Liver (tissue), 10 donors: ENCODE measurements around the gene PPP1R36. TPM values are rescaled to one million over a fixed set of nuclear protein-coding genes. Genes with fewer than 3 reads are reported as not detected.

Experiments used
- DNase-seq: peaks from one replicate; pipeline ENCODE4 v3.0.0-alpha.2; 2017; ENCODE audit warnings: low spot score
- H3K27ac ChIP-seq, 2 donors: one replicate each; pipeline ENCODE4 v1.7.0; 2013; ENCODE audit warnings: inconsistent platforms in 2 of 2, low read length in 2 of 2, control low read depth in 1 of 2, low read depth in 1 of 2, mild to moderate bottlenecking in 1 of 2
- H3K27me3 ChIP-seq, 4 donors: one replicate each; pipeline versions ENCODE4 v1.6.1 to v1.7.0; 2013; ENCODE audit warnings: low read length in 3 of 4, inconsistent platforms in 1 of 4, mild to moderate bottlenecking in 1 of 4, moderate library complexity in 1 of 4; ENCODE audit not compliant: control insufficient read depth in 4 of 4, insufficient read depth in 4 of 4
- H3K36me3 ChIP-seq, 4 donors: one replicate each; pipeline versions ENCODE4 v1.6.1 to v1.7.0; 2013; ENCODE audit warnings: low read length in 3 of 4, mild to moderate bottlenecking in 3 of 4, low read depth in 1 of 4, moderate library complexity in 1 of 4; ENCODE audit not compliant: control insufficient read depth in 4 of 4, insufficient read depth in 3 of 4
- H3K4me1 ChIP-seq, 4 donors: one replicate each; pipeline versions ENCODE4 v1.6.1 to v1.7.0; 2013; ENCODE audit warnings: low read length in 3 of 4, mild to moderate bottlenecking in 3 of 4, moderate library complexity in 1 of 4; ENCODE audit not compliant: control insufficient read depth in 4 of 4, insufficient read depth in 4 of 4
- H3K4me3 ChIP-seq, 3 donors: one replicate each; pipeline versions ENCODE4 v1.6.1 to v1.7.0; 2013; ENCODE audit warnings: low read length in 3 of 3, control low read depth in 1 of 3, low read depth in 1 of 3, mild to moderate bottlenecking in 1 of 3
- H3K9ac ChIP-seq, 2 donors: one replicate each; pipeline ENCODE4 v1.7.0; 2013; ENCODE audit warnings: low read length in 2 of 2, mild to moderate bottlenecking in 2 of 2, moderate library complexity in 2 of 2, control low read depth in 1 of 2, low read depth in 1 of 2
- H3K9me3 ChIP-seq, 4 donors: one replicate each; pipeline versions ENCODE4 v1.6.1 to v1.7.0; 2013; ENCODE audit warnings: low read length in 3 of 4; ENCODE audit not compliant: control insufficient read depth in 4 of 4
- FOXA2 ChIP-seq: IDR thresholded peaks from 2 replicates; pipeline ENCODE4 v1.6.1; 2016; ENCODE audit warnings: antibody characterized with exemption
- HNF4A ChIP-seq, 2 donors: conservative IDR thresholded peaks; 2 replicates each; pipeline ENCODE4 v1.6.1; 2016; ENCODE audit warnings: antibody characterized with exemption in 2 of 2, mild to moderate bottlenecking in 2 of 2
- JUND ChIP-seq, 2 donors: IDR thresholded peaks; 2 replicates each; pipeline ENCODE4 v1.6.1; 2016; ENCODE audit warnings: antibody characterized with exemption in 2 of 2
- MAX ChIP-seq: IDR thresholded peaks from 2 replicates; pipeline ENCODE4 v1.6.1; 2016; ENCODE audit warnings: antibody characterized with exemption
- RAD21 ChIP-seq, 2 donors: IDR thresholded peaks; 2 replicates each; pipeline ENCODE4 v1.6.1; 2016; ENCODE audit warnings: antibody characterized with exemption in 2 of 2, mild to moderate bottlenecking in 2 of 2
- REST ChIP-seq: IDR thresholded peaks from 2 replicates; pipeline ENCODE4 v1.6.1; 2016; ENCODE audit warnings: antibody characterized with exemption, mild to moderate bottlenecking
- RXRA ChIP-seq, 2 donors: IDR thresholded peaks; 2 replicates each; pipeline ENCODE4 v1.6.1; 2017 to 2018; ENCODE audit warnings: antibody characterized with exemption in 2 of 2, mild to moderate bottlenecking in 1 of 2
- SP1 ChIP-seq: IDR thresholded peaks from 2 replicates; pipeline ENCODE4 v1.6.1; 2018; ENCODE audit warnings: antibody characterized with exemption, mild to moderate bottlenecking
- TAF1 ChIP-seq: conservative IDR thresholded peaks from 2 replicates; pipeline ENCODE4 v1.6.1; 2016; ENCODE audit warnings: antibody characterized with exemption, mild to moderate bottlenecking
- YY1 ChIP-seq: IDR thresholded peaks from 2 replicates; pipeline ENCODE4 v1.6.1; 2016; ENCODE audit warnings: antibody characterized with exemption, mild to moderate bottlenecking
- ZBTB33 ChIP-seq: IDR thresholded peaks from 2 replicates; pipeline ENCODE4 v1.6.1; 2016; ENCODE audit warnings: antibody characterized with exemption
- WGBS: extraction: QIAGEN DNeasy Blood & Tissue Kit; methylation state at CpG from one replicate; pipeline ENCODE4 v1.1.7; 2013; 5-methylcytosine and 5-hydroxymethylcytosine counted together
- polyA plus RNA-seq, 2 donors: library from polyadenylated mRNA; stranded (reverse) in 1 of 2; unstranded in 1 of 2; fragments of 200-250 nt in 1 of 2; fragments of >200 nt in 1 of 2; fragmentation: Nextera tagmentation in 1 of 2; extraction: Ambion mirVana in 1 of 2; gene quantifications; one replicate each; pipeline versions ENCODE4 v1.2.1 to v1.2.3, GENCODE V29; 2013 to 2015
- small RNA-seq: library from RNA; depleted of rRNA; stranded (forward); fragments of <200 nt; gene quantifications from one replicate; pipeline ENCODE3, GENCODE V24; 2014
- total RNA-seq, 2 donors: library from RNA; depleted of rRNA; stranded (reverse); fragments of >200 nt; gene quantifications; one replicate each; pipeline ENCODE4 v1.2.3, GENCODE V29; 2014
- donor health status: healthy.
- donor health status: healthy.
- donor health status: healthy.
- donor health status: healthy.
- donor health status: healthy.

Gene PPP1R36
- total and polyA plus RNA-seq, 4 donors, result 0.08 to 0.09 (median 0.08) TPM; not detected in 1

- WGBS, result 58% methylated on average over 9 of the region's 9 CpGs
- H3K36me3 ChIP-seq, result no peaks in the 10 kb centered on the region
- H3K27me3 ChIP-seq, result no peaks in the 10 kb centered on the region
- no peak for DNase-seq
- H3K4me3 ChIP-seq, result no peak overlapping the region
- peak; percentile 54 to 81 for TF ChIP-seq HNF4A (conservative IDR thresholded peaks at IDR 0.05)
- peak in 1 of 2 donors; percentile 34 for TF ChIP-seq JUND (IDR thresholded peaks at IDR 0.05)
- peak; percentile 10 to 82 for TF ChIP-seq RXRA (IDR thresholded peaks at IDR 0.05)
- TF ChIP-seq REST, result peak; percentile 31
- TF ChIP-seq MAX, result peak; percentile 89
- no peak for TF ChIP-seq FOXA2
- no peak for TF ChIP-seq TAF1
- peak; percentile 58 for TF ChIP-seq YY1
- peak; percentile 62 for TF ChIP-seq ZBTB33
- TF ChIP-seq RAD21 (IDR thresholded peaks at IDR 0.05), result peak in 1 of 2 donors; percentile 7
- H3K4me1 ChIP-seq, result peaks cover 7 to 32% (median 28%) of the 10 kb centered on the region in 4 donors
- H3K27ac ChIP-seq, result peak overlapping the region; percentile 76 to 80
- H3K9me3 ChIP-seq, result no peaks in the 10 kb centered on the region
- H3K9ac ChIP-seq, result peak overlapping the region in 1 of 2 donors; percentile 7
Observed at GRCh38 chr14:64637735-64638473, 88.1 kb downstream of the PPP1R36 start.

GRCh38 chr14:64638625-64639024, 88.9 kb downstream of the PPP1R36 start:
- WGBS, result 57% methylated on average over 2 of the region's 2 CpGs
- Histone ChIP-seq H3K4me1 (peaks cover 7 to 32% (median 28%) of the 10 kb centered on the region in 4 donors), H3K4me3 (no peak overlapping the region), H3K36me3 (no peaks in the 10 kb centered on the region), H3K27ac (peak overlapping the region; percentile 76 to 80), H3K27me3 (no peaks in the 10 kb centered on the region), H3K9me3 (no peaks in the 10 kb centered on the region), H3K9ac (no peak overlapping the region)
- no peak for DNase-seq
- TF ChIP-seq REST (peak; percentile 13), MAX (no peak), TAF1 (no peak), SP1 (no peak), HNF4A (conservative IDR thresholded peaks at IDR 0.05) (peak in 1 of 2 donors; percentile 39), RXRA (IDR thresholded peaks at IDR 0.05) (no peak)

Small RNAs within 50 kb of the gene (small RNA-seq; reads per million reads assigned to genes)
- gene AL049869.4, result not detected

Other genes starting within 250 kb of the PPP1R36 start
- gene MTHFD1, start 161.6 kb upstream of the PPP1R36 start, total RNA-seq, result 100 to 1,000 TPM in 1 of 2 donors, 10 to 100 TPM in 1; 43.8 to 203 TPM
- 100 to 1,000 TPM; 110 to 134 TPM for gene MTHFD1, start 161.6 kb upstream of the PPP1R36 start, polyA plus RNA-seq
- gene AKAP5, start 84.5 kb upstream of the PPP1R36 start, total RNA-seq, result 1 to 10 TPM in 1 of 2 donors, under 1 TPM in 1; 0.28 to 2.3 TPM
- under 1 TPM; 0.07 to 0.25 TPM for gene AKAP5, start 84.5 kb upstream of the PPP1R36 start, polyA plus RNA-seq
- gene ZBTB25, start 46.1 kb upstream of the PPP1R36 start, total RNA-seq, result 1 to 10 TPM; 3.2 to 5.9 TPM
- 1 to 10 TPM; 1.4 to 4.1 TPM for gene ZBTB25, start 46.1 kb upstream of the PPP1R36 start, polyA plus RNA-seq
- 10 to 100 TPM; 15.1 to 29.3 TPM for gene ZBTB1, start 45.2 kb upstream of the PPP1R36 start, total RNA-seq
- gene ZBTB1, start 45.2 kb upstream of the PPP1R36 start, polyA plus RNA-seq, result 1 to 10 TPM; 5.4 to 6.4 TPM
- 1 to 10 TPM; 3.4 to 5.6 TPM for gene HSPA2, start 9.2 kb upstream of the PPP1R36 start, total RNA-seq
- gene HSPA2, start 9.2 kb upstream of the PPP1R36 start, polyA plus RNA-seq, result 1 to 10 TPM; 1.2 to 4.8 TPM
- 10 to 100 TPM; 14.5 to 14.7 TPM for gene PLEKHG3, start 154.5 kb downstream of the PPP1R36 start, total RNA-seq
- gene PLEKHG3, start 154.5 kb downstream of the PPP1R36 start, polyA plus RNA-seq, result 10 to 100 TPM in 1 of 2 donors, 1 to 10 TPM in 1; 8.4 to 21.3 TPM